H1 (cell line): ENCODE measurements around the gene NKTR.

Source experiments
- EGR1 ChIP-seq: IDR thresholded peaks from 2 replicates; pipeline ENCODE4 v1.6.1; 2011; ENCODE audit warnings: low read depth, low read length, borderline replicate concordance
- TF ChIP-seq, protein P1 (sequence below): IDR thresholded peaks from 2 replicates; pipeline ENCODE4 v1.6.1; 2012; ENCODE audit warnings: low read length, inconsistent platforms

DNA sequence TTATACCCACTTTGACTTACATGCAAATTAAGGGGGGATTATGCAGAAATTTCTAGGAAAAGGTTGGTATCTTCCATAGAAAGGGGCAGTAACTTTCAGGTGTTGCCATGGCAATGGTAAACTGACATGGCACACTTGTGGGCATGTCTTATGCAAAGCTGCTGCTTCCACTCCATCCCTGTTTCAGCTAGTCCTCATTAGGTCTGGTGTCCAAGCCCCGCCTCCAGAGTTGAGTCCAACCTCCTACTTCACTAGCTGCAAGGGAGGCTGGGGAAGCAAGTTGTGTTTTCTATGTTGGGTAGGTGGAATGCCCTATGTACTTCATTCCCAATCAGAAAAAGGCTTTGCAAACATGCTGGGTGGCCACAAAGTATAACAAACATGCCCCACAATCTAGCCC lies 70.2 kb downstream of the NKTR start:
- TF ChIP-seq EGR1, result no peak
- TF ChIP-seq, protein P1, sequence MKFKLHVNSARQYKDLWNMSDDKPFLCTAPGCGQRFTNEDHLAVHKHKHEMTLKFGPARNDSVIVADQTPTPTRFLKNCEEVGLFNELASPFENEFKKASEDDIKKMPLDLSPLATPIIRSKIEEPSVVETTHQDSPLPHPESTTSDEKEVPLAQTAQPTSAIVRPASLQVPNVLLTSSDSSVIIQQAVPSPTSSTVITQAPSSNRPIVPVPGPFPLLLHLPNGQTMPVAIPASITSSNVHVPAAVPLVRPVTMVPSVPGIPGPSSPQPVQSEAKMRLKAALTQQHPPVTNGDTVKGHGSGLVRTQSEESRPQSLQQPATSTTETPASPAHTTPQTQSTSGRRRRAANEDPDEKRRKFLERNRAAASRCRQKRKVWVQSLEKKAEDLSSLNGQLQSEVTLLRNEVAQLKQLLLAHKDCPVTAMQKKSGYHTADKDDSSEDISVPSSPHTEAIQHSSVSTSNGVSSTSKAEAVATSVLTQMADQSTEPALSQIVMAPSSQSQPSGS, result no peak
